ENCODE results near the gene RAB24. TPM values are rescaled to one million over a fixed set of nuclear protein-coding genes. Genes with fewer than 3 reads are reported as not detected.

Gene RAB24
- total and polyA plus RNA-seq, 2 of the 4 experiments (the other 2 are of a cell fraction): 18.5 to 60.8 TPM

DNA sequence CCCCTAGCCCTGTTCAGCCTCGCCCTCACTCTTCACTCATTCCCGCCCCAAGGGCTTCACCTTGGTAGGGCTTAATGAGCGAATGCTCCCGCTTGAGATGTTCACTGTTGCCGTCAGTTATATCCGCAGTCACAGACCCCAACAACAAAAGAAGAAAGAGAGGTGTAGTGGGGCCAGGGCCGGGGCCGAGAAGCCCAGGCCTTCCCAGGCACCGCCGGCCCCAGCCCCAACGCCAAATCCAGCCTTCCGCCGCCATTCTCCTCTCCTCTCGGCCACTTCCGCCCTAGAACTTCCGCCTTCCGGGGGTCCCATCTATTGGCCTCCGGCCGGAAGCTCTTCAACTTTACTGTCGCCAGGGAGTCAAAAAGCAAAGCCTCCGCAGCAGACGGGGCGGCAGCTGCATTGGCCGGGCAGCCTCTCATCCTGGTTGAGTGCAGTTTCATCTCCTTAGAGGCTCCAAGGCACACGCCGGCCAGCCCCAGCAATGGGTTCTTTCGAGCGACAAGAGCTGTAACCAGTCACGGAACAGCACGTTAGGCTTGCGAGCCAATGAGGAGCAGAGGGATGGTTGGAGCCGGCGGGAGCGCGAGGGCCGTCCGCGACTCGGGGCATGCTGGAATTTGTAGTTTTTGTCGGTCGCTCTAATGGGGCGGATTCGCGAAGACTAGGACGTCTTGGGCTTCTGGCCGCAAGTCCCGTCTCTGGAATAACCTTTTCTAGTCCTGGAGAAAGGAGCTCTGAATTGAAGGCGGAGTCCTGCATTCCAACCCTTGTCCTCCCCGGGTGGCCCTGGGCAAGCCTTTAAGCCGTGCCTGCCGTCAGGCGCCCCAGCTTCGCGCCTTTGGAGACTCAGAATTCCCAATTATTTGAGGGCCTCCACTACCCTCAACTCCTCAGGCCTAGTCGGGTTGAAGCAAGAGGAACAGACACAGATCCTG, 48.1 kb upstream of the RAB24 start, which contains the start of gene LMAN2:
TSS of gene LMAN2 (minus strand) at position 277 of the 938 bp plus-strand sequence. CDS start at position 256, 21 bp downstream.
- dilution Hi-C loops (cut with HindIII; ENCODE audit: low sequenced_read_pairs, unreplicated experiment) (no loop called here), intact Hi-C loops (cut with micrococcal nuclease) (no loop called here), in situ Hi-C loops (cut with MboI; ENCODE audit: low sequenced_read_pairs) (no loop called here)
- CTCF ChIA-PET: interaction anchor here (1.2 to 1.4 kb wide), 2 partner anchors 52 to 102 kb away, joined by 3 to 5 read pairs; no protein-coding TSS in a partner anchor
- no TSS peak for BruUV-seq (replicated peaks)
- Histone ChIP-seq H3K27me3 (ENCODE audit: control insufficient read depth, insufficient read depth, low read length) (peaks cover 2% of the 10 kb centered on the region; the same call in 1 of the 2 replicates), H2AK5ac (ENCODE audit: low read depth, low read length) (peak within 1 kb of the TSS; percentile 98), H3K14ac (replicated peaks; ENCODE audit: low read depth, low read length) (peak within 1 kb of the TSS; percentile 95), H3K23ac (ENCODE audit: low read depth, low read length) (peak within 1 kb of the TSS; percentile 83), H3K56ac (ENCODE audit: extremely low read depth, insufficient read depth, low read length) (peak within 1 kb of the TSS; percentile 84), H3K4ac (ENCODE audit: low read depth, low read length) (peak within 1 kb of the TSS; percentile 93), H4K8ac (ENCODE audit: low read depth in 2 of 2, low read length in 2 of 2) (peak within 1 kb of the TSS; percentile 99 to 100), H2BK15ac (ENCODE audit: low read depth, low read length) (peak within 1 kb of the TSS; percentile 84; the same call in 1 of the 3 replicates), H3K27ac (ENCODE audit: insufficient read depth, low read length) (peak within 1 kb of the TSS; percentile 86), H4K20me1 (ENCODE audit: insufficient read depth, low read length) (peaks cover 12% of the 10 kb centered on the region), H2AK9ac (replicated peaks; ENCODE audit: low read depth, low read length, poor library complexity) (peak within 1 kb of the TSS; percentile 95), H4K91ac (ENCODE audit: insufficient read depth, low read depth, low read length) (peak within 1 kb of the TSS; percentile 99), H3K79me1 (ENCODE audit: low read depth in 1 of 2, low read length in 2 of 2) (peaks cover 31 to 36% of the 10 kb centered on the region in 2 experiments), H3K4me2 (ENCODE audit: low read depth, low read length) (peak within 1 kb of the TSS; percentile 98), H2BK120ac (ENCODE audit: low read depth, low read length) (peak within 1 kb of the TSS; percentile 89), H3K9me3 (ENCODE audit: control insufficient read depth, insufficient read depth, low read length) (peaks cover 2% of the 10 kb centered on the region; the same call in 1 of the 2 replicates), H4K5ac (ENCODE audit: low read depth, low read length) (peak within 1 kb of the TSS; percentile 91), H2BK5ac (ENCODE audit: low read depth, low read length, poor library complexity, severe bottlenecking) (peak within 1 kb of the TSS; percentile 93), H2BK20ac (ENCODE audit: low read depth, low read length) (peak within 1 kb of the TSS; percentile 70; the same call in 1 of the 2 replicates), H3K9ac (ENCODE audit: low read depth, low read length) (peak within 1 kb of the TSS; percentile 78), H3K4me1 (ENCODE audit: control insufficient read depth, insufficient read depth, low read length) (peaks cover 23% of the 10 kb centered on the region), H2AFZ (replicated peaks; ENCODE audit: low read length, poor library complexity) (peak within 1 kb of the TSS; percentile 99), H3K18ac (ENCODE audit: low read depth, low read length) (peak within 1 kb of the TSS; percentile 79), H3K36me3 (ENCODE audit: control insufficient read depth, insufficient read depth, low read length) (peaks cover 7% of the 10 kb centered on the region; the same call in 1 of the 2 replicates), H3K9me1 (ENCODE audit: insufficient read depth, low read length) (peaks cover 10% of the 10 kb centered on the region; the same call in 1 of the 2 replicates), H3K4me3 (ENCODE audit: insufficient read depth, low read depth, low read length) (peak within 1 kb of the TSS; percentile 63)
- peak; percentile 96 for DNase-seq
- peak; percentile 71; the same call in 1 of the 2 replicates for TF ChIP-seq CHD1 (IDR thresholded peaks at IDR 0.05; ENCODE audit: low read depth, low read length)
- TF ChIP-seq POLR2A (IDR thresholded peaks at IDR 0.05; ENCODE audit: low read depth, low read length): peak; percentile 86
- TF ChIP-seq MAFK (IDR thresholded peaks at IDR 0.05; ENCODE audit: low read depth, low read length): no peak
- TF ChIP-seq, protein P1, sequence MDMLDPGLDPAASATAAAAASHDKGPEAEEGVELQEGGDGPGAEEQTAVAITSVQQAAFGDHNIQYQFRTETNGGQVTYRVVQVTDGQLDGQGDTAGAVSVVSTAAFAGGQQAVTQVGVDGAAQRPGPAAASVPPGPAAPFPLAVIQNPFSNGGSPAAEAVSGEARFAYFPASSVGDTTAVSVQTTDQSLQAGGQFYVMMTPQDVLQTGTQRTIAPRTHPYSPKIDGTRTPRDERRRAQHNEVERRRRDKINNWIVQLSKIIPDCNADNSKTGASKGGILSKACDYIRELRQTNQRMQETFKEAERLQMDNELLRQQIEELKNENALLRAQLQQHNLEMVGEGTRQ (IDR thresholded peaks at IDR 0.05; ENCODE audit: low read depth, low read length): peak; percentile 36; the same call in 1 of the 2 replicates
- ATAC-seq (ENCODE audit: low read depth): peak; percentile 99
- 2% methylated on average over 29 of the region's 55 CpGs; no CpG with 5 or more reads in 1 of the 2 experiments for WGBS, 2 experiments (ENCODE audit: extremely low coverage in 2 of 2, insufficient read length in 1 of 2)
- POLR2A ChIA-PET (ENCODE audit: unreplicated experiment): interaction anchor here (0.6 to 0.7 kb wide), 2 partner anchors 9 to 124 kb away, joined by 3 to 4 read pairs; no protein-coding TSS in a partner anchor
